H9 (cell line): ENCODE measurements around the gene ZFPM1. TPM values are rescaled to one million over a fixed set of nuclear protein-coding genes. Genes with fewer than 3 reads are reported as not detected.

Source experiments
- DNase-seq: peaks from one replicate; pipeline ENCODE4 v3.0.0-alpha.2; 2017
- H2AFZ ChIP-seq: one replicate; pipeline ENCODE4 v1.6.1; 2013; ENCODE audit warnings: mild to moderate bottlenecking, low read length, control low read depth, moderate library complexity
- H2AK5ac ChIP-seq: 2 replicates; pipeline ENCODE4 v1.6.1; 2013; ENCODE audit warnings: low read length, control low read depth, mixed read lengths; ENCODE audit not compliant: insufficient read length
- H2BK120ac ChIP-seq: one replicate; pipeline ENCODE4 v1.6.1; 2013; ENCODE audit warnings: low read depth, mild to moderate bottlenecking, low read length, control low read depth, inconsistent platforms; ENCODE audit not compliant: poor library complexity, severe bottlenecking
- H2BK12ac ChIP-seq: 2 replicates; pipeline ENCODE4 v1.6.1; 2013; ENCODE audit warnings: low read length, control low read depth, mixed read lengths, low read depth; ENCODE audit not compliant: insufficient read length
- H2BK15ac ChIP-seq: 2 replicates; pipeline ENCODE4 v1.6.1; 2013; ENCODE audit warnings: low read depth, low read length, control low read depth
- H2BK20ac ChIP-seq: one replicate; pipeline ENCODE4 v1.6.1; 2013; ENCODE audit warnings: low read depth, mild to moderate bottlenecking, low read length, control low read depth, inconsistent platforms; ENCODE audit not compliant: poor library complexity, severe bottlenecking
- H2BK5ac ChIP-seq: 2 replicates; pipeline ENCODE4 v1.6.1; 2013; ENCODE audit warnings: low read length, control low read depth, mixed read lengths; ENCODE audit not compliant: insufficient read length
- H3K14ac ChIP-seq: 2 replicates; pipeline ENCODE4 v1.6.1; 2013; ENCODE audit warnings: low read length, control low read depth; ENCODE audit not compliant: insufficient read depth
- H3K18ac ChIP-seq: 2 replicates; pipeline ENCODE4 v1.6.1; 2013; ENCODE audit warnings: low read depth, mild to moderate bottlenecking, mixed read lengths, low read length, control low read depth; ENCODE audit not compliant: insufficient read length
- H3K23ac ChIP-seq: 2 replicates; pipeline ENCODE4 v1.6.1; 2013; ENCODE audit warnings: low read length, control low read depth, mixed read lengths, low read depth; ENCODE audit not compliant: insufficient read length
- H3K23me2 ChIP-seq: 2 replicates; pipeline ENCODE4 v1.6.1; 2013; ENCODE audit warnings: low read depth, mild to moderate bottlenecking, mixed read lengths, low read length, control low read depth; ENCODE audit not compliant: insufficient read length, poor library complexity, severe bottlenecking
- H3K27ac ChIP-seq: 2 replicates; pipeline ENCODE4 v1.5.1; 2013; ENCODE audit warnings: low read length, control low read depth, mixed read lengths, low read depth; ENCODE audit not compliant: insufficient read length
- H3K27me3 ChIP-seq: 2 replicates; pipeline ENCODE4 v1.6.1; 2013; ENCODE audit warnings: low read length, control low read depth, inconsistent platforms; ENCODE audit not compliant: insufficient read depth
- H3K4ac ChIP-seq: 2 replicates; pipeline ENCODE4 v1.6.1; 2013; ENCODE audit warnings: low read depth, mild to moderate bottlenecking, control low read depth, inconsistent platforms, low read length, moderate library complexity
- H3K4me1 ChIP-seq: 2 replicates; pipeline ENCODE4 v1.6.1; 2013; ENCODE audit warnings: low read length, control low read depth, inconsistent platforms; ENCODE audit not compliant: insufficient read depth
- H3K4me2 ChIP-seq: 2 replicates; pipeline ENCODE4 v1.6.1; 2013; ENCODE audit warnings: low read length, control low read depth, mixed read lengths; ENCODE audit not compliant: insufficient read length, insufficient read depth
- H3K56ac ChIP-seq: 2 replicates; pipeline ENCODE4 v1.6.1; 2013; ENCODE audit warnings: low read depth, mild to moderate bottlenecking, mixed read lengths, low read length, control low read depth; ENCODE audit not compliant: insufficient read length
- H3K79me1 ChIP-seq: 2 replicates; pipeline ENCODE4 v1.6.1; 2013; ENCODE audit warnings: low read depth, mild to moderate bottlenecking, moderate library complexity, low read length, control low read depth, inconsistent platforms; ENCODE audit not compliant: insufficient read depth, poor library complexity, severe bottlenecking
- H3K79me2 ChIP-seq: 2 replicates; pipeline ENCODE4 v1.6.1; 2013; ENCODE audit warnings: low read length, control low read depth, inconsistent platforms; ENCODE audit not compliant: insufficient read depth
- H3K9ac ChIP-seq: 2 replicates; pipeline ENCODE4 v1.6.1; 2013; ENCODE audit warnings: low read length, control low read depth, mixed read lengths; ENCODE audit not compliant: insufficient read length; ENCODE audit errors: extremely low read depth
- H3K9me3 ChIP-seq: one replicate; pipeline ENCODE4 v1.6.1; 2013; ENCODE audit warnings: low read depth, low read length, inconsistent platforms; ENCODE audit not compliant: control insufficient read depth
- H3T11ph ChIP-seq: one replicate; pipeline ENCODE4 v1.6.1; 2013; ENCODE audit warnings: mild to moderate bottlenecking, low read length, control low read depth, inconsistent platforms
- H4K20me1 ChIP-seq: one replicate; pipeline ENCODE4 v1.6.1; 2013; ENCODE audit not compliant: control insufficient read depth, insufficient read length, insufficient read depth
- H4K5ac ChIP-seq: 2 replicates; pipeline ENCODE4 v1.6.1; 2013; ENCODE audit warnings: low read depth, mild to moderate bottlenecking, mixed read lengths, low read length, control low read depth; ENCODE audit not compliant: insufficient read length
- H4K8ac ChIP-seq: replicated peaks from 2 replicates; pipeline ENCODE4 v1.6.1; 2013; ENCODE audit warnings: low read length, control low read depth, mixed read lengths, low read depth; ENCODE audit not compliant: insufficient read length
- H4K91ac ChIP-seq: 2 replicates; pipeline ENCODE4 v1.6.1; 2013; ENCODE audit warnings: low read depth, mild to moderate bottlenecking, moderate library complexity, mixed read lengths, low read length, control low read depth; ENCODE audit not compliant: insufficient read length
- H3K27ac Mint-ChIP-seq, 3 experiments: 2 replicates in 2 of 3; 3 replicates in 1 of 3; pipeline ENCODE4 v1.8.0; 2020 to 2021; ENCODE audit warnings: mixed read lengths in 3 of 3, mild to moderate bottlenecking in 1 of 3, moderate library complexity in 1 of 3
- H3K27me3 Mint-ChIP-seq: 2 replicates; pipeline ENCODE4 v1.8.0; 2021; ENCODE audit warnings: low read depth, mild to moderate bottlenecking, moderate library complexity, mixed read lengths
- H3K36me3 Mint-ChIP-seq, 3 experiments: 2 replicates in 2 of 3; 3 replicates in 1 of 3; pipeline ENCODE4 v1.8.0; 2020 to 2021; ENCODE audit warnings: low read depth in 3 of 3, mixed read lengths in 3 of 3; ENCODE audit not compliant: insufficient read depth in 1 of 3
- H3K4me1 Mint-ChIP-seq, 2 experiments: 2 replicates each; pipeline ENCODE4 v1.8.0; 2020; ENCODE audit warnings: mixed read lengths in 2 of 2
- H3K4me3 Mint-ChIP-seq, 2 experiments: 2 replicates in 1 of 2; 3 replicates in 1 of 2; pipeline ENCODE4 v1.8.0; 2020 to 2021; ENCODE audit warnings: mild to moderate bottlenecking in 2 of 2, mixed read lengths in 2 of 2, moderate library complexity in 1 of 2
- H3K9me3 Mint-ChIP-seq, 2 experiments: 2 replicates in 1 of 2; 3 replicates in 1 of 2; pipeline ENCODE4 v1.8.0; 2020; ENCODE audit warnings: mild to moderate bottlenecking in 2 of 2, mixed read lengths in 2 of 2, moderate library complexity in 1 of 2
- WGBS: extraction: QIAGEN DNeasy Blood & Tissue Kit; methylation state at CpG from one replicate; pipeline ENCODE4 v1.1.7; 2013; ENCODE audit warnings: missing lambda C conversion rate, low lambda C conversion rate, mixed read lengths; ENCODE audit not compliant: insufficient read length; ENCODE audit errors: extremely low coverage; 5-methylcytosine and 5-hydroxymethylcytosine counted together
- total RNA-seq: library from RNA; stranded (reverse); gene quantifications from 2 replicates; pipeline ENCODE4 v1.2.1, GENCODE V29; 2021
- TF ChIP-seq, protein P1 (sequence below): fragments of 200-600 bp; sonication (generic); conservative IDR thresholded peaks from 3 replicates; pipeline ENCODE4 v1.8.0; 2021; ENCODE audit warnings: antibody characterized with exemption, mild to moderate bottlenecking

The ZFPM1 gene
- total RNA-seq, 1 experiment from 2014 or later = 3.6 TPM

DNA sequence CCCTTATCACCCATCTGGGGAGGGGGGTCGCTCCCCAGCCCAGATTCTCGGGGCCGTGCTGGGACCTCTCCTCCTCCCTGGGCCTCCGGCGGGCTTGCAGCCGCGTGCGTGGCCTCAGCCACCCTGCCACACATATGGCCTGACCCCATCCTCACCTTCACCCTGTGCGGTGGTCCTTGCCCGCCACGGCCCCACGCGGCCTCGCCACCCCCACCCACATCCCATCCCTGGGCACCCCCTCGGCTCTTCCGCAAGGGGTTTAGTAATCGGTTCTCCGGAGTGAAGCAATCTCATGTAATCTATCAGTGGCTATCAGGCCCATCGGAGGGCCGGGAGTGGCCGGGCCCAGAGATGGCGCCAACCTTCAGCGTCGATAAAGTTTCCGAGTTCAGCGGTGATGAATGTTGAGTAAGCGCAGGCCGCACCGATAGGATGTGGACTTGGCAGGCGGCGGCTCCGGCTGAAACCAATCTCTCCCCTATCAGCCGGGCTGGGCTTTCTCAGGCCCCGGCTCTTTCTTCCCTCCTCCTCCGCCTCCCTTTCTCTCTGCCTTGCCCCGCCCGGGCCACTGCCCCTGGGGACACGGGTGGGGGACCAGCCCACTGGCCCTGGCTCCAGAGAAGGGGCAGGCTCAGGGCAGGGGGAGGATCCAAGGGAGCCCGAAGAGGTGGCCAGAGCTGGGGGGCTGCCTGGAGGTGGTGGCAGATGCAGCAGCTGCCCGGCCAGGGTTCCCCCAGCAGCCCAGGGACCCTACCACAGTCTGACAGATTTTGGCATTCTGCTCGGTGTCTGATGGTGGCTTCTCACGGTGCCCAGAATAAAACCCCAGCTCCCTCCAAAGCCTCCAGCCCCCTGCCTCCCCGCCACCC is 20.8 kb downstream of the ZFPM1 start:
- peaks cover 4% of the 10 kb centered on the region for H3K27me3 Mint-ChIP-seq
- no peak overlapping the region for H2BK5ac ChIP-seq
- H2BK120ac ChIP-seq = no peak overlapping the region
- peaks cover 4 to 22% of the 10 kb centered on the region in 2 experiments; a peak in 3 of 4 replicates for H3K4me1 Mint-ChIP-seq
- no peak overlapping the region for H3K4me2 ChIP-seq
- no peak overlapping the region for H3K18ac ChIP-seq
- no peak overlapping the region for H2BK15ac ChIP-seq
- no peak overlapping the region for H2BK20ac ChIP-seq
- no peak overlapping the region for H2AFZ ChIP-seq
- no peak overlapping the region for H3K27ac ChIP-seq
- WGBS = no CpG with 5 or more reads among the region's 43 CpGs
- no peak overlapping the region for H4K5ac ChIP-seq
- H3K9me3 Mint-ChIP-seq = no peaks in the 10 kb centered on the region
- H3K27me3 ChIP-seq = no peaks in the 10 kb centered on the region
- no peaks in the 10 kb centered on the region for H3K9me3 ChIP-seq
- H2BK12ac ChIP-seq = no peak overlapping the region
- no peak overlapping the region for H3K4me3 Mint-ChIP-seq
- no peak for DNase-seq
- H3K36me3 Mint-ChIP-seq = no peaks in the 10 kb centered on the region
- H3T11ph ChIP-seq = no peak overlapping the region
- no peak overlapping the region; the same call in 1 of the 2 replicates for H3K14ac ChIP-seq
- no peak overlapping the region for H3K27ac Mint-ChIP-seq
- no peak overlapping the region for H3K23ac ChIP-seq
- no peaks in the 10 kb centered on the region for H3K4me1 ChIP-seq
- H4K8ac ChIP-seq = no peak overlapping the region
- TF ChIP-seq, protein P1, sequence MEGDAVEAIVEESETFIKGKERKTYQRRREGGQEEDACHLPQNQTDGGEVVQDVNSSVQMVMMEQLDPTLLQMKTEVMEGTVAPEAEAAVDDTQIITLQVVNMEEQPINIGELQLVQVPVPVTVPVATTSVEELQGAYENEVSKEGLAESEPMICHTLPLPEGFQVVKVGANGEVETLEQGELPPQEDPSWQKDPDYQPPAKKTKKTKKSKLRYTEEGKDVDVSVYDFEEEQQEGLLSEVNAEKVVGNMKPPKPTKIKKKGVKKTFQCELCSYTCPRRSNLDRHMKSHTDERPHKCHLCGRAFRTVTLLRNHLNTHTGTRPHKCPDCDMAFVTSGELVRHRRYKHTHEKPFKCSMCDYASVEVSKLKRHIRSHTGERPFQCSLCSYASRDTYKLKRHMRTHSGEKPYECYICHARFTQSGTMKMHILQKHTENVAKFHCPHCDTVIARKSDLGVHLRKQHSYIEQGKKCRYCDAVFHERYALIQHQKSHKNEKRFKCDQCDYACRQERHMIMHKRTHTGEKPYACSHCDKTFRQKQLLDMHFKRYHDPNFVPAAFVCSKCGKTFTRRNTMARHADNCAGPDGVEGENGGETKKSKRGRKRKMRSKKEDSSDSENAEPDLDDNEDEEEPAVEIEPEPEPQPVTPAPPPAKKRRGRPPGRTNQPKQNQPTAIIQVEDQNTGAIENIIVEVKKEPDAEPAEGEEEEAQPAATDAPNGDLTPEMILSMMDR = no peak
- H3K56ac ChIP-seq = no peak overlapping the region
- H2AK5ac ChIP-seq = no peak overlapping the region
- H3K79me2 ChIP-seq = no peaks in the 10 kb centered on the region
- H3K4ac ChIP-seq = no peak overlapping the region
- H3K79me1 ChIP-seq = no peaks in the 10 kb centered on the region
- H3K23me2 ChIP-seq = no peaks in the 10 kb centered on the region
- no peaks in the 10 kb centered on the region for H4K20me1 ChIP-seq
- H4K91ac ChIP-seq = no peak overlapping the region
- H3K9ac ChIP-seq = no peak overlapping the region
